Measurements from ENCODE around the gene NCAPG2. TPM values are rescaled to one million over a fixed set of nuclear protein-coding genes. Genes with fewer than 3 reads are reported as not detected.
"Not testable (repeated sequence)": the region's sequence is repeated elsewhere in the genome, so short reads cannot be mapped to it uniquely, and the experiment has no call there.

Gene NCAPG2
- total RNA-seq, 4 donors from 2014 or later: 6.7 to 8.3 (median 7.7) TPM

GRCh38 chr7:158676906-158677305 lies 27.7 kb downstream of the NCAPG2 start:
- DNase-seq: no peak
- H3K27ac ChIP-seq: no peak overlapping the region
- TF ChIP-seq POLR2A (IDR thresholded peaks at IDR 0.05) (no peak), CTCF (IDR thresholded peaks at IDR 0.05) (no peak)
- no peaks in the 10 kb centered on the region for H3K36me3 ChIP-seq
- intact Hi-C loops (cut with DNase I): no loop called here
- H3K4me1 ChIP-seq: no peaks in the 10 kb centered on the region
- no peaks in the 10 kb centered on the region for H3K9me3 ChIP-seq
- WGBS, 2 donors: 89% methylated on average over 3 of the region's 3 CpGs
- no peaks in the 10 kb centered on the region for H3K27me3 ChIP-seq
- no peak overlapping the region for H3K4me3 ChIP-seq (replicated peaks in 1 of 3)

- Histone ChIP-seq H3K36me3 (no peaks in the 10 kb centered on the region), H3K27me3 (no peaks in the 10 kb centered on the region), H3K27ac (no peak overlapping the region), H3K4me1 (no peaks in the 10 kb centered on the region), H3K9me3 (no peaks in the 10 kb centered on the region), H3K4me3 (replicated peaks in 1 of 3) (no peak overlapping the region)
- TF ChIP-seq CTCF (IDR thresholded peaks at IDR 0.05) (no peak), POLR2A (IDR thresholded peaks at IDR 0.05) (no peak)
- 80 to 90% methylated on average over 7 of the region's 7 CpGs for WGBS, 2 donors
- DNase-seq: no peak
- intact Hi-C loops (cut with DNase I): no loop called here
Measured at GRCh38 chr7:158676171-158676840, 28.3 kb downstream of the NCAPG2 start.

GRCh38 chr7:158672975-158673374 lies 31.6 kb downstream of the NCAPG2 start:
- intact Hi-C loops (cut with DNase I): no loop called here
- no peak for TF ChIP-seq POLR2A (IDR thresholded peaks at IDR 0.05)
- no peak for TF ChIP-seq CTCF (IDR thresholded peaks at IDR 0.05)
- Histone ChIP-seq H3K27ac (no peak overlapping the region), H3K4me3 (replicated peaks in 1 of 3) (no peak overlapping the region), H3K27me3 (no peaks in the 10 kb centered on the region), H3K4me1 (no peaks in the 10 kb centered on the region), H3K36me3 (no peaks in the 10 kb centered on the region), H3K9me3 (no peaks in the 10 kb centered on the region)
- no peak for DNase-seq
- WGBS, 2 donors: 68 to 73% methylated on average over 4 of the region's 4 CpGs

GRCh38 chr7:158668086-158668485 lies 36.5 kb downstream of the NCAPG2 start:
- H3K27me3 ChIP-seq; H3K4me3 ChIP-seq (replicated peaks in 1 of 3); H3K27ac ChIP-seq; H3K9me3 ChIP-seq; H3K4me1 ChIP-seq; intact Hi-C loops (cut with DNase I); DNase-seq; H3K36me3 ChIP-seq: not testable (repeated sequence)
- 88 to 95% methylated on average over 8 of the region's 8 CpGs for WGBS, 2 donors

GRCh38 chr7:158666966-158667678 lies 37.5 kb downstream of the NCAPG2 start:
- H3K36me3 ChIP-seq; DNase-seq; H3K27ac ChIP-seq; H3K4me1 ChIP-seq; H3K4me3 ChIP-seq (replicated peaks in 1 of 3); H3K27me3 ChIP-seq; intact Hi-C loops (cut with DNase I); H3K9me3 ChIP-seq: not testable (repeated sequence)
- 83 to 91% methylated on average over 13 to 17 of the region's 24 CpGs for WGBS, 2 donors

GRCh38 chr7:158666401-158666800 lies 38.2 kb downstream of the NCAPG2 start:
- no peak for DNase-seq
- TF ChIP-seq CTCF (IDR thresholded peaks at IDR 0.05) (no peak), POLR2A (IDR thresholded peaks at IDR 0.05) (no peak)
- no peaks in the 10 kb centered on the region for H3K27me3 ChIP-seq
- no peaks in the 10 kb centered on the region for H3K9me3 ChIP-seq
- H3K36me3 ChIP-seq: no peaks in the 10 kb centered on the region
- H3K4me1 ChIP-seq: no peaks in the 10 kb centered on the region
- no peak overlapping the region for H3K4me3 ChIP-seq (replicated peaks in 1 of 3)
- 95 to 98% methylated on average over 5 of the region's 5 CpGs for WGBS, 2 donors
- intact Hi-C loops (cut with DNase I): no loop called here
- no peak overlapping the region for H3K27ac ChIP-seq
